ENCODE measurements around the gene PNPLA7.
A peak's percentile ranks its signal among the peaks of the same experiment; 100 is the strongest.
"Not testable (repeated sequence)": the region's sequence is repeated elsewhere in the genome, so short reads cannot be mapped to it uniquely, and the experiment has no call there.

Gene PNPLA7

DNA sequence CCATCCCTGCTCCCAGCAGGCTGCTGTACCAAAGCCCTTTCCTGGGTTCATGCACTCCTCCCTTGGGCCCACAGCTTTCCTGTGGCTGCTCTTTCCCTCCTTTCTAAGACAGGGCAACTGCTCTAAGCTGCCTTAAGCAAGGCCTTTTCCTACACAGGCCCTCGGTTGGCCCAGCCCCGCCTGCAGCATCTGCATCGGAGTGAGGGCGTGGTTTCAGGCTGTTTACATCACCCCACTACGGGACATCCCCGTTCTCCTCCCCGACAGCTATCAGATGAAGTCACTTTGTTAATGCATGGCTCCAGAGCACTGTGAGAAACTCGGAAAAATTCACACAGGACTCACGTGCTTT lies 25.1 kb upstream of the PNPLA7 start:
- no peak for DNase-seq (ENCODE audit: low read depth in 2 of 2)

DNA sequence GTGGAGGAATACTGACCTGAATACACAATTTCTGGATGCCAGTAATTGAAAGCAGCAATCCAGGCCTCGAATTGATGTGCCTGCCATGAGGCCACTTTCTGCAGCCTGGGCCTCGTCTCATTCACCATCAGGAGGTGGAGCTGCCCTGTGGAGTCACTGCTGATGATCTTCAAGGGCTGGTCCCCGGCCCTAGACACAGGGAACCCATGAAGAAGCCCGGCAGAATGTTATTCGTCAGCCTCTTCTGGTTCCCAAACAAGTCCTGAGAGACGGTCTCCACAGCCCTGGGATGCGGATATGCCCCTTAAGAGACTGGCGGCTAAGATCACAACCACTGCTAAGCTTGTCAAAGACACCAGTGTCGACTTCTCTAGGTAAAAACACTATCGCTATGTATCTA lies 24.0 kb upstream of the PNPLA7 start:
- no peak for DNase-seq (ENCODE audit: low read depth in 2 of 2)

DNA sequence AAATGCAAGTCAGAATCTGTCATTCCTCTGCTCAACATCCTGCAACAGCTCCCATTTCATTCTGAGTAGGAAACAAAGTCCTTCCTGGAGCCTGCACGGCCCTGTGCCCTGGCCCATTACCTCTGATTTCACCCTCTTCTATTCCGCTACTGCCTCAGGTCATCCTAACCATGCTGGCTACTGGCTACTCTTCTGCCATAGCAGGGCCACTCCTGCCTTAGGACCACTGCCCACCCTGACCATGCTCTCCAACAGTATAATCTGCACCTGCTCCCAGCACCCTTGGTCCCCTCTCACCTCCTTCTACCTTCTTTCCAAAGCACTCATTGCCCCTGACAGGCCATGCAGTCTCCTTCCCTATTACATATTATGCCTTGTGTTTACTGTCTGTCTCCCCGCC lies 20.4 kb upstream of the PNPLA7 start:
- no peak for DNase-seq (ENCODE audit: low read depth in 2 of 2)

DNA sequence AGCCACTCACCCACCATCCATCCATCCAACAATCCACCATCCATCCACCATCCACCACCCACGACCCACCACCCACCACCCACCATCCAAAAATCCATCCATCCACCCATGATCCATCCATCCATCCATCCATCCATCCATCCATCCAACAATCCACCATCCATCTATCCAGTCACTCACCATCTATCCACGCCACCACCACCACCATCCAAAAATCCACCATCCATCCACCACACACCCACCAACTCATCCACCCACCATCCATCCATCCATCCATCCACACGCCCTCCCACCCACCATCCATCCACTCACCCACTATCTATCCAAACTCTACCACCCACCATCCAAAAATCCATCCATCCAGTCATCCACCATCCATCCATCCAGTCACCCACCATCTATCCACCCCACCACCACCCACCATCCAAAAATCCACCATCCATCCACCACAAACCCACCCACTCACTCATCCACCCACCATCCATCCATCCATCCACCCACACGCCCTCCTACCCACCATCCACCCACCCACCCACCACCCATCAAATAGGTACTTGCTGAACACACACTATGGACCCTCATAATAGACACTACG lies 19.5 kb upstream of the PNPLA7 start:
- DNase-seq (ENCODE audit: low read depth in 2 of 2), result no peak

DNA sequence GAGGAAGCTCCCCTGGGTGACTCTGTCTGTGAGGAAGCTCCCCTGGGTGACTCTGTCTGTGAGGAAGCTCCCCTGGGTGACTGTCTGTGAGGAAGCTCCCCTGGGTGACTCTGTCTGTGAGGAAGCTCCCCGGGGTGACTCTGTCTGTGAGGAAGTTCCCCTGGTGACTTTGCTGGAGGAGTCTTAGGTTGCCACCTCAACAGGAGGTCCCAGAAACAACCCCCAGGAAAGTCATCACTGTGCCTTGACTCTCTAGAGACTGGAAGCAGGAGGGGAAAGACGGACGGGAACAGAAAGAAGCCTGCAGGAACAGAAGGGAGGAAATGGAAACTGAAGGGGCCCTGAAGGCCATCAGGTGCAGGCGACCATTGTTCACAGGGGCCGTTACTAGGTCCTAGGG lies 18.2 kb upstream of the PNPLA7 start:
- DNase-seq (ENCODE audit: low read depth in 2 of 2), result not testable (repeated sequence)

DNA sequence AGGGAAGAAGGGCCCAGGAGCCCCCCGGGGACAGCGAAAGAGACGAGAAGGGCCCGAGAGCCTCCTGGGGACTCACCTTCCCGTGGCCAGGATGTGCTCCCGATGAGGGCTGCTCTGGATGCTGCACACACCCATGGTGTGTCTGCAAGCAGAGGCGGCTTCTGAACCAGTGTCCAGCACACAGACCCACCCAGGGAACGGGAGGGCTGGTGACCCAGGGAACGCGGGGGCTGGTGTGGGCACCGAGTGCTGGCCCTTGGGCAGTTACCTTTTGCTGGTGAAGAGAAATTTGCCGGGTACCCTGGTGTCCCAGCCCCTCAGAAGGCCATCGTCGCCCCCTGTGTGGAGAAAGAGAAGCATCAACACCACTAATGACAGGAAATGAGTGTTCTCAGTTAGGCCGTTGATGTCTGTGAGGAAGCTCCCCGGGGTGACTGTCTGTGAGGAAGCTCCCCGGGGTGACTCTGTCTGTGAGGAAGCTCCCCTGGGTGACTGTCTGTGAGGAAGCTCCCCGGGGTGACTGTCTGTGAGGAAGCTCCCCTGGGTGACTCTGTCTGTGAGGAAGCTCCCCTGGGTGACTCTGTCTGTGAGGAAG lies 14.7 kb upstream of the PNPLA7 start:
- no peak for DNase-seq (ENCODE audit: low read depth in 2 of 2)

DNA sequence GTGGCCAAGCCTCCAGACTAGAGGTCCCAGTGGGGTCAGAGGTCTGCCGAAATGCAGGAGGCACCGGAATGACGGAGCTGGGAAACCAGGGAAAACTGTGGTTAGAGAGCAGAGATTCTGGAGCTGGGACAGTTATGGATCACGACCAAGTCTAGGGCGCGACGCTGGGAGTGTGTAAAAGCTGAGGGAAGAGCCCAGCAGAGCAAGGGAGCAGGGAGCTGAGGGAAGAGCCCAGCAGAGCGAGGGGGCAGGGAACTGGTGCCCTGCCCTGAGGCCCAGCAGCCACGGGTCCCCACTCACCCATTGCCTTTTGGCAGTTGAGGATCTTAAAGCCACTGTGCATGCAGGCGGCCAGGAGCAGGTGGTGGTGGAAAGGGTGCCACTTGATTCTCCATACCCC lies 13.9 kb upstream of the PNPLA7 start:
- DNase-seq (ENCODE audit: low read depth in 2 of 2), result no peak

DNA sequence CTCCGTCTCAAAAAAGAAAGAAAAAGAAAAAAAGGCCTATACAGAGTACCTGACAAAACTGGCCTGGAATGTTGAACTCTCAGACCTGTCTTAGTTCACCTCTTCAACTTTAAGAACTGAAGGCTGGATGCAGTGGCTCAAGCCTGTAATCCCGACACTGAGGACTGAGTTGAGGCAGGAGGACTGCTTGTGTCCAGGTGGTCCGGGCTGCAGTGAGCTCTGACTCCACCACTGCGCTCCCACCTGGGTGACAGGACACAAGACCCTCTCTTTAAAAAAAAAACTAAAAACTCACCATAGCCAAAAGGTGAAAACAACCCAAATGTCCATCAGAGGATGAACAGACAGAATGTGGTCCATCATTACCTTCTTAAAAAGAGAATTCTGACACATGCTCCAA lies 7.9 kb upstream of the PNPLA7 start:
- no peak for DNase-seq (ENCODE audit: low read depth in 2 of 2)

DNA sequence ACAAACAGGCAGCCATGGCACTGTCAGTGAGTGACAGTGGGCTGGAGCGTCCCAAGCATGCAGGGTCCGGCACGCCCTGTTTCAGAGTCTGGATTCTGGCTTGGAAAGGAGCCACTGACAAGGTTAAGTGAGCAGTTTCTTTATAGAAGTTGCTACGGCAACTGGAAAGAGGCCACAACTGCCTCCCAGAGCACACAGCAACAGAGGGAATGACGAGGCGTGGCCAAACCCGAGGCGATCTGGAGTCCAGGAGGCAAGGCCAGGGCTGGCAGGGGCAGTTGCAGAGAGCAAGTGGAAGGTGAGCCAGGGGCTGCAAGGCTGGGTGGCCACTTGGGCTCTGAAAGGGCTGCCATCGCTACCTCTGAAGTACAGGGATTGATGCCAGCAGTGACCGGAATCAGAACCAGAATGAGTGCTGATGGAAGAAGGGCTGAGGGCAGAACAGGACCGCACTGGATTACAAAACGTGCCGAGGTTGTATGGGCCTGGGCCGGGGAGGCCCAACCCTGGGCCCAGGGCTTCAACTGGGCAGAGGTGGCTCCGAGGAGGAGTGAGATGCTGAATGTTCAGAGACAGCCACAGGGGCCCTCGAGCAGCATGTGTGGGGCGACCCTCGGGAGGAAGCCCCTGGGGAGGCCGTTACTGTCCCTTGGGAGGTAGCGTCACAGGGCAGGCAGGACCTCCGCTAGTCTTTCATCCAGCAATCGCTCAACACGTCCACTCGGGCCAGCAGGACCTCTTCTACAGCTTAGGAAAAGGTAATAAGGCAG lies 6.1 kb upstream of the PNPLA7 start:
- DNase-seq (ENCODE audit: low read depth in 2 of 2), result no peak

DNA sequence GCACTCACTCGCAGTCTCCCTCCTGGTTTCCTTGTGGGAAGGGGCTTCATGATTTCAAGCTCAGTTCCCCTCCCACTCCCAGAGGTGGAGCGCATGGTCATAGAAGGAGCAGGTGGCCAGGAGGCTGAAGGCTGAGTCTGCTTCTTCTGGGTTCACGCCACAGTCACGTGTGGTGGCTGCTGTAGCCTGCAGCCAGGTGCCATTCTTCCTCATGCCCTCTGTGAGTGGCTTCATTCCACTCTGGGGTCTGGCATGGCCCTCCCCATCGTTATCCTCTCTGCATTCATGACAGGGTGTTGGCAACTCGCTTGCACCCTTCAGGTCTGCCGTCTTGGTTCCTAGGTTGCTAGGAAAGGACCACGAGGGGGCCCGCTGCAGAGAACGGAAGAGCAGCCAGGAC lies 5.0 kb upstream of the PNPLA7 start:
- no peak for DNase-seq (ENCODE audit: low read depth in 2 of 2)

DNA sequence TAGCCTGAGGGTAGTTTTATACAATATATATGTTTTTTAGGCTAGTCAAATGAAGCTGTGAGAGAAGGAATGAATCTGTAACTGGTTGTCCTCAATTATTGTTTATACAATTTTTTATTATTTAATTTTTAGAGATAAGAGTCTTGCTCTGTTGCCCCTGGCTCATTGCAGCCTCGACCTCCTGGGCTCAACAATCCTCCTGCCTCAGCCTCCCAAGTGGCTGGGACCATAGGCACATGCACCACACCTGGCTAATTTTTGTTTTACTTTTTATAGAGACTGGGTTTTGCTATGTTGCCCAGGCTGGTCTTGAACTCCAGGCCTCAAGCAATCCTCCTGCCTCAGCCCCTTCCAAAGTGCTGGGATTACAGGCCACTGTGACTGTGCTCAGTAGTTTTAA lies 4.1 kb upstream of the PNPLA7 start:
- DNase-seq (ENCODE audit: low read depth in 2 of 2), result no peak

DNA sequence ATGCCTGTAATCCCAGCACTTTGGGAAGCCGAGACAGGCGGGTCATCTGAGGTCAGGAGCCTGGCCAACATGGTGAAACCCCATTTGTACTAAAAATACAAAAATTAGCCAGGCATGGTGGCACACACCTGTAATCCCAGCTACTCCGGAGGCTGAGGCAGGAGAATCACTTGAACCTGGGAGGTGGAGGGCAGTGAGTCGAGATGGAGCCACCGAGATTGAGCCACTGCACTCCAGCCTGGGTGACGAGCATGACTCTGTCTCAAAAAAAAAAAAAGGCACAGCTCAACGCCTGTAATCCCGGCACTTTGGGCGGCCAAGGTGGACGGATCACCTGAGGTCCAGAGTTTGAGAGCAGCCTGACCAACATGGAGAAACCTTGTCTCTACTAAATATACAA lies 3.5 kb upstream of the PNPLA7 start:
- not testable (repeated sequence) for DNase-seq (ENCODE audit: low read depth in 2 of 2)

DNA sequence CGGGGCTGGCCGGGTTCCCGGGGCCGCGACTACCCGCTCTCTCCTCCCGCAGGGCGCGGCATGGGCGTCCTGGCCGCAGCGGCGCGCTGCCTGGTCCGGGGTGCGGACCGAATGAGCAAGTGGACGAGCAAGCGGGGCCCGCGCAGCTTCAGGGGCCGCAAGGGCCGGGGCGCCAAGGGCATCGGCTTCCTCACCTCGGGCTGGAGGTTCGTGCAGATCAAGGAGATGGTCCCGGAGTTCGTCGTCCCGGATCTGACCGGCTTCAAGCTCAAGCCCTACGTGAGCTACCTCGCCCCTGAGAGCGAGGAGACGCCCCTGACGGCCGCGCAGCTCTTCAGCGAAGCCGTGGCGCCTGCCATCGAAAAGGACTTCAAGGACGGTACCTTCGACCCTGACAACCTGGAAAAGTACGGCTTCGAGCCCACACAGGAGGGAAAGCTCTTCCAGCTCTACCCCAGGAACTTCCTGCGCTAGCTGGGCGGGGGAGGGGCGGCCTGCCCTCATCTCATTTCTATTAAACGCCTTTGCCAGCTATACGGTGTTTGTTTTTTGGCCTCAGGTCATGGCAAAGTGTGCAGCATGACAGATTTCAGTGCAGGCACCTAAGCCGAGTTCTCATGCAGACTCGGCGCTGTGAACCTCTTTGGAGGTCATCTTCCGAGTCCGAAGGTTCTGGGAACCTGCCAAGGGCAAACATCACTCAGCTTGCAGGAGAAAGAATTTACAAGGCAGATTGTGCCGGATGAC lies 2.0 kb upstream of the PNPLA7 start:
- DNase-seq (ENCODE audit: low read depth in 2 of 2), result no peak

DNA sequence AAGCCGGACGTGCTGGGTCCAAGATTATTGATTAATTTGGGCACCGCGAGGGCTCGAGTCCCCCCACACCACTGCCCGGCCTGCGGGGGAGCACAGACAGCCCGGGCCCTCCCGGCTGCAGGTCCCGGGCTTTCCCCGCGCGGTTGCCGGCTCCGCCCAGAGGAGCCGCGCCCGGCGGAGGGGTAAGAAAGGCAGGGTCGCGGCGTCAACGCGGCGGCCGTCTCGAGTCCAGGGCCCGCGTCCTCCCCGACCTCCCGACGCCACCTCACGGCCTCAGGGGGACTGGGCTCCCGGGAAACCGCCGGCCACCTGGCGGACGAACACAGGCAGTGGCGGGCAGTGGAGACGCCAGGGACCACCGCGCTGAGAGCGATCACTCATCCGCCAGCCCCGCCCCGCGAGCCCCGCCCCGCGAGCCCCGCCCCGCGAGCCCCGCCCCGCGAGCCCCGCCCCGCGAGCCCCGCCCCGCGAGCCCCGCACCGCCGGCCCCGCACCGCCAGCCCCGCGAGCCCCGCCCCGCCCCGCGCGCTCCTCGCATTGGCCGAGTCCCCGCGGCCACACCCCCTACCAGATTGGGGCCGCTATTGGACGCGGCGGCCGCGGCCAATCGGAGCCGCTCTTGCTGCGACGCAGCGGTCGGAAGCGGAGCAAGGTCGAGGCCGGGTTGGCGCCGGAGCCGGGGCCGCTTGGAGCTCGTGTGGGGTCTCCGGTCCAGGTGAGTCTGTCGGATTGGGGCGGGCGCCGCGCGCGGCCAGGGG lies 1.2 kb upstream of the PNPLA7 start, which contains the start of gene MRPL41:
Gene MRPL41, plus strand, starts transcription at position 616 of the 758 bp plus-strand sequence. CDS start 203 bp downstream, outside the sequence.
- DNase-seq (ENCODE audit: low read depth in 2 of 2), result peak; percentile 68 to 72

DNA sequence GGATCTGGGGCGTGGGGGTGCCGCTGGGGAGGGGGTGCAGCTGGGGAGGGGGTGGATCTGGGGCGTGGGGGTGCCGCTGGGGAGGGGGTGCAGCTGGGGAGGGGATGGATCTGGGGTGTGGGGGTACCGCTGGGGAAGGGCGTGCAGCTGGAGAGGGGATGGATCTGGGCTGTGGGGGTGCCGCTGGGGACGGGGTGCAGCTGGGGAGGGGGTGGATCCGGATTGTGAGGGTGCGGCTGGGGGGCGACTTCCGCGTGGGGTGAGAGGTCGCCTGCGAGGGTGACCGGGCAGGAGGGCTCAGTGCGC lies 709 bp upstream of the PNPLA7 start:
- not testable (repeated sequence) for DNase-seq (ENCODE audit: low read depth in 2 of 2)

DNA sequence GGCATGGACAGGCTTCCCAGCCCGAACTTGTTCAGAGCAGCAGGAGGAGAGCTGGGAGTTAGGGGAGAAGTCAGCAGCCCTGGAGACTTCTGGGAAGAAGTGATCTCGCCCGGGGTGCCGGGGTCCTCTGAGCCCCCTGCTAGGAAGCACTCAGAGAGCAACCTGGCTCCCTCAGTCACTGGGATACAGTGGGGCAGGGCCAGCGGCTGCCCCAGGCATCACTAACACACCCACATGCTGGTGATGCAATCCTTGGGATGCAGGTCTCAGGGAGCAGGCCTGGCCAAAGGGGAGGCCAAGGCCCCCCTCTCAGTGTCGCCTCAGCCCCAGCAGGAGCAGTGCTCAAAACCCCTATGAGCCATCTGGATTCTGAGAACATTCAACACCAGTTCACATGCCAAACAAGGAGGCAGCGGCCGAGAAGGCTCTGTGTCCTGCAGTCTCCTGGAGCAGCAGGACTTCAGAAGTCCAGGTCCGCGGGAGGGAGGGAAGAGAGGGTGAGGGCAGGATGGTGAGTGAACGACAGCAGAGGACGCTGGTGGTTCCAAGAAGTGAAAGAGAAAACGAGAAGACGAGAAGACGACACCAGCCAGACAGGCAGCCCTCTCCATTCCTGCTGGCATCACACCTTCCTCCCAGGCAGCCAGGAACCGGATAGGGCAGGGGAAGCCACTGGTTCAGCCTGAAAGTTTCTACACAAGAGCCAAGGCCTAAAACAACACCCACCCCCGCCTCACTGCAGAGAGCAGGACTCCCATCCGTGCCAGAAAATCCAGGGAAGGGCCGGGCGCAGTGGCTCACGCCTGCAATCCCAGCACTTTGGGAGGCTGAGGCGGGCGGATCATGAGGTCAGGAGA lies 2.3 kb downstream of the PNPLA7 start:
- no peak for DNase-seq (ENCODE audit: low read depth in 2 of 2)

DNA sequence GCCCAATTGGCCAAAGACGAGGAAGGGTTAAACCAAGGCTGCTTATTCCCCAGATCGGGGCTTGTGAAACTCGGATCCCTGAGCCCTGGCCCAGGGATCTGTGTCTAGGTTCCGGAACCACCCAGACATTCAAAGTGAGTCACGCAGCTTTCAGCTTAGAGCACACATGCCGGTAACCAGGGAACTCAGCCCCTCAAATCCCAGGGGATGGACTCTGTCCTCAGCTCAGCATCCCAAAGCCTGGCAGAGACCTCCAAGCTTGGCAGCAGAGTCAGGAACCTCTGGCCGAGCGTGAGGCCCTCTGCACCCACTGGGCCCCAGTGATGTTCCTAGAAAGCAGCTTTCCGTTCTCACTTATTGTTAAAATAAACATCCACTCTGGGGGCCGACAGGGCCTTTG lies 5.1 kb downstream of the PNPLA7 start:
- DNase-seq (ENCODE audit: low read depth in 2 of 2), result no peak

DNA sequence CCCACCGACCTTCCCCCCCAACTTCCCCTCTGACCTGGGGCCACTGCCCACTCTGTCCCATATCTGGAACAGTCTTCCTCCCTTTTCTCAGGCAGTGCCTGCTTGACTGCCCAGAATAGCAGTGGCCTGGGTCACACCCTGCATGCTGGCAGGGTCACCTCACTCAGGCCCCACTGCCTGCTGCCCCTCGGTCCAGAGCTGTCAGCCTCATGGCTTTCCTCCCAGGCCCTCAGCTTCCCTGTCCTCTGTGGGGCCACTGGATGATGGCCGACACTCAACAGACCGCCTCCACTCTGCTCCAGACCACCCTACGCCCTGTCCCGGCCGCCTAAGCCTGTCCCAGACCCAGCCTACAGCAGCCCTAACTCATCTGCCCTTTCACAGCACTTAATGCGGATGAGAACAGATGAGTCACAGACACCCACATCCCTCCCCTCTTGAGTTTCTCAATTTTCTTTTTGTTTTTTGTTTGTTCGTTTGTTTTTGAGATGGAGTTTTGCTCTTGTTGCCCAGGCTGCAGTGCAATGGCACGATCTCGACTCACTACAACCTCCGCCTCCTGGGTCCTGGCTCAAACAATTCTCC lies 5.9 kb downstream of the PNPLA7 start:
- no peak for DNase-seq (ENCODE audit: low read depth in 2 of 2)

DNA sequence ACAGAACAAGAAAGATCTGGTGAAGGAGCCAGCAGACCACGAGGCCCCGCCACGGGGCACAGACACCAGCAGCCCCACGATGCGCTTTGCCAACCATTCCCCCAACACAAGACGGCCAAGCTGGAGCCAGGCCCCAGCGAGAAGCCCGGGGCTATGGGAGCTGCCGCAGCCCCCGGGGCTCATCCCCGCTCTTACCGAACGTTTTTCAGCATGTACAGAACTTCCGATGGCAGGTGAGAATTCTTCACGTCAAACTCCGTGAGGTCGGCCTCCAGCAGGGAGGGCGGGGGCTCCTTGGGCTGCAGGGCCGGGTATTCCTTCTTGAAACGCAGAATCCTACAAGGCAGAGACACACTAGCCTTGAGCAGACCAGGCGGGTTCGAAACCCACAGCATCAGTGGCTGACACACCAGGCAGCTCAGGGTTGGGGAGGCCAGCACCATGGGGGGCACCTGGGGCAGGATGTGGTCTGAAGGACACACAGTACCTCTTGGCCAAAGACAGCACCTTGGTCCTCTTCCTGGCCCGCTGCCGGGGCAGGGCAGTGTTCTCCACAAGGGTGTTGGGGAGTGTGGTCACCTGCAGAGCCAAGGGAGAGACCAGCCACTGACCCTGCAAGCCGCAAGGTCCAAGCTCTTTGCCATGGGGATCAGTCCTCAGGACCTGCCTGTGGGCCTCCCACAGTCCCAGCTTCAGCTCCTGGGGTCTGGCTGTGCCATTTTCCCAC lies 6.8 kb downstream of the PNPLA7 start:
- DNase-seq (ENCODE audit: low read depth in 2 of 2), result no peak

DNA sequence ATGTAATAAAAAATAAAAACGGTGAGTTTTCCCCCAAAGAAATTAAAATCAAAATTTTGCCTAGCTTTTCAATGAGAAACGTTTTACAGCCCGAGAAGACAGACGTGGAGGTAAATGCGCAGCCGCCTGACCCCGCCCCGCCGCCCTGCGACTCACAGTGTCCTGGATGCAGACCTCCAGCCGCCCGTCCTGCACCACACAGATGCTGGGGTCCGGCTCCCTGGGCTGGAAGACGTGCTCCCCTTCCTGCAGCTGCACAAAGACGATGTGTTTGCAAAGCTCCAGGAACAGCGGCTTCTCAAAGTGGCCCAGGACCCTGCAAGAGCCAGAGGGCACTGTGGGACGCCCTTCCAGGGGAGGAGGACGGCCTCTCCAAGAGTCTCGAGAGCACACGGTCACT lies 7.7 kb downstream of the PNPLA7 start:
- no peak for DNase-seq (ENCODE audit: low read depth in 2 of 2)

Measured in stimulated activated CD8-positive, alpha-beta memory T cell treated with anti-CD3 and anti-CD28 coated beads, Interleukin-7, amount 100 ng/mL, for 1 hour (primary cell).